A673 (cell line): ENCODE measurements around the gene RNF13. TPM values are rescaled to one million over a fixed set of nuclear protein-coding genes. Genes with fewer than 3 reads are reported as not detected.

Source experiments
- BruUV-seq: library from RNA; stranded (reverse); fragments of 400-500 nt; replicated peaks from 2 replicates; lab custom pipeline; 2021; lab: Mats Ljungman, UMichigan
- CTCF ChIA-PET: fragments of 300-600 bp; sonication (Branson Sonifier 250); formaldehyde crosslinking; loops from one replicate; lab custom pipeline; 2022; ENCODE audit warnings: antibody characterized with exemption; lab: Charles Lee
- POLR2A ChIA-PET: fragments of 300-600 bp; sonication (Branson Sonifier 250); formaldehyde crosslinking; loops from one replicate; lab custom pipeline; 2022; ENCODE audit warnings: antibody characterized with exemption; ENCODE audit not compliant: low non-redundant PET; lab: Charles Lee
- DNase-seq: peaks from one replicate; pipeline ENCODE4 v3.0.0-alpha.2; 2015; ENCODE audit warnings: low spot score
- H3K27ac ChIP-seq: fragments of 200-600 bp; sonication (generic); 2 replicates; pipeline ENCODE4 v1.5.1; 2016; ENCODE audit warnings: mixed run types, low read depth, mild to moderate bottlenecking, mixed read lengths, antibody characterized with exemption, low read length; ENCODE audit not compliant: poor library complexity, severe bottlenecking
- H3K27me3 ChIP-seq: fragments of 200-600 bp; sonication (generic); replicated peaks from 2 replicates; pipeline ENCODE4 v1.6.1; 2017; ENCODE audit warnings: mixed run types, low read depth, mild to moderate bottlenecking, mixed read lengths, antibody characterized with exemption, low read length; ENCODE audit not compliant: insufficient read depth, poor library complexity
- H3K36me3 ChIP-seq: fragments of 200-600 bp; sonication (generic); 2 replicates; pipeline ENCODE4 v1.6.1; 2016; ENCODE audit warnings: mixed run types, mild to moderate bottlenecking, mixed read lengths, antibody characterized with exemption, low read length; ENCODE audit not compliant: insufficient read depth, poor library complexity, severe bottlenecking
- H3K4me1 ChIP-seq: fragments of 200-600 bp; sonication (generic); 2 replicates; pipeline ENCODE4 v1.6.1; 2017; ENCODE audit warnings: mixed run types, mild to moderate bottlenecking, mixed read lengths, antibody characterized with exemption, low read length; ENCODE audit not compliant: insufficient read depth, poor library complexity, severe bottlenecking
- H3K4me3 ChIP-seq: fragments of 200-600 bp; sonication (generic); 2 replicates; pipeline ENCODE4 v1.5.1; 2016; ENCODE audit warnings: low read depth, mixed run types, mild to moderate bottlenecking, mixed read lengths, low read length; ENCODE audit not compliant: poor library complexity, severe bottlenecking
- H3K9me3 ChIP-seq: fragments of 200-600 bp; sonication (generic); 2 replicates; pipeline ENCODE4 v1.6.1; 2016; ENCODE audit warnings: mixed run types, low read depth, mild to moderate bottlenecking, mixed read lengths, antibody characterized with exemption, low read length; ENCODE audit not compliant: poor library complexity, severe bottlenecking
- CTCF ChIP-seq: fragments of 300-800, 200-600 bp; sonication (generic); conservative IDR thresholded peaks from 2 replicates; pipeline ENCODE4 v1.5.1; 2017; ENCODE audit warnings: low read depth, mild to moderate bottlenecking, antibody characterized with exemption, low read length, moderate library complexity, mixed read lengths
- EZH2 ChIP-seq: fragments of 200-600 bp; sonication (generic); IDR thresholded peaks from 2 replicates; pipeline ENCODE4 v1.6.1; 2017; ENCODE audit warnings: borderline replicate concordance, low read depth, mild to moderate bottlenecking, mixed read lengths, antibody characterized with exemption, low read length; ENCODE audit not compliant: poor library complexity, severe bottlenecking
- intact Hi-C: fragments of 100-400 bp; cut with micrococcal nuclease; formaldehyde crosslinking; loops from one replicate; pipeline ENCODE4 v1.10.0; 2022; ENCODE audit not compliant: unreplicated experiment
- total RNA-seq: library from RNA; stranded (reverse); gene quantifications from 2 replicates; pipeline ENCODE4 v1.2.3, GENCODE V29; 2021

The RNF13 gene
- total RNA-seq, 1 experiment from 2014 or later = 21.7 TPM

- intact Hi-C loops = no loop called here
- POLR2A ChIA-PET = no interaction called here
Measured at GRCh38 chr3:149920119-149920518, 107.1 kb downstream of the RNF13 start.

GRCh38 chr3:149933008-149933407 lies 120.0 kb downstream of the RNF13 start:
- Histone ChIP-seq H3K27me3 (no peaks in the 10 kb centered on the region), H3K4me3 (no peak overlapping the region), H3K36me3 (no peaks in the 10 kb centered on the region), H3K27ac (no peak overlapping the region), H3K9me3 (no peaks in the 10 kb centered on the region), H3K4me1 (no peaks in the 10 kb centered on the region)
- no peak for TF ChIP-seq EZH2
- TF ChIP-seq CTCF = no peak
- DNase-seq = no peak
- CTCF ChIA-PET = interaction anchor here (0.7 kb wide), 1 partner anchor 181 kb away, joined by 5 read pairs; no protein-coding TSS in a partner anchor
- BruUV-seq = no TSS peak
- intact Hi-C loops = no loop called here
- POLR2A ChIA-PET = no interaction called here

More at GRCh38 chr3:149920119-149920518, 107.1 kb downstream of the RNF13 start:
- no peaks in the 10 kb centered on the region for H3K27me3 ChIP-seq
- CTCF ChIA-PET = no interaction called here
- no peaks in the 10 kb centered on the region for H3K36me3 ChIP-seq
- H3K27ac ChIP-seq = no peak overlapping the region
- DNase-seq = no peak
- BruUV-seq = no TSS peak
- H3K4me3 ChIP-seq = no peak overlapping the region
- H3K9me3 ChIP-seq = no peaks in the 10 kb centered on the region
- TF ChIP-seq CTCF = no peak
- TF ChIP-seq EZH2 = no peak
- no peaks in the 10 kb centered on the region for H3K4me1 ChIP-seq

GRCh38 chr3:149933858-149934257 lies 120.8 kb downstream of the RNF13 start:
- ChIA-PET POLR2A (no interaction called here), CTCF (no interaction called here)
- TF ChIP-seq EZH2 (no peak), CTCF (no peak)
- Histone ChIP-seq H3K4me1 (no peaks in the 10 kb centered on the region), H3K27me3 (no peaks in the 10 kb centered on the region), H3K9me3 (no peaks in the 10 kb centered on the region), H3K4me3 (no peak overlapping the region), H3K36me3 (no peaks in the 10 kb centered on the region), H3K27ac (no peak overlapping the region)
- intact Hi-C loops = no loop called here
- no TSS peak for BruUV-seq
- DNase-seq = no peak
